Spinal cord (tissue), 10 donors: ENCODE data around the gene AKT3. TPM values are rescaled to one million over a fixed set of nuclear protein-coding genes. Genes with fewer than 3 reads are reported as not detected.
"Not testable (repeated sequence)": the region's sequence is repeated elsewhere in the genome, so short reads cannot be mapped to it uniquely, and the experiment has no call there.

ENCODE experiments used
- DNase-seq, 6 donors: peaks; one replicate each; pipeline versions ENCODE4 v3.0.0 to v3.0.0-alpha.2; 2013 to 2015; ENCODE audit warnings: low spot score in 6 of 6, low read depth in 4 of 6
- H3K27ac ChIP-seq: one replicate; pipeline ENCODE4 v1.5.1; 2013; ENCODE audit warnings: low read depth, low read length, control low read depth
- H3K27me3 ChIP-seq: one replicate; pipeline ENCODE4 v1.6.1; 2013; ENCODE audit warnings: low read length; ENCODE audit not compliant: control insufficient read depth, insufficient read depth
- H3K36me3 ChIP-seq: one replicate; pipeline ENCODE4 v1.6.1; 2013; ENCODE audit warnings: low read length; ENCODE audit not compliant: control insufficient read depth, insufficient read depth
- H3K4me1 ChIP-seq: one replicate; pipeline ENCODE4 v1.6.1; 2013; ENCODE audit warnings: low read length; ENCODE audit not compliant: control insufficient read depth, insufficient read depth
- H3K4me3 ChIP-seq: one replicate; pipeline ENCODE4 v1.5.1; 2013; ENCODE audit warnings: low read depth, low read length, control low read depth
- H3K9me3 ChIP-seq: one replicate; pipeline ENCODE4 v1.6.1; 2013; ENCODE audit warnings: low read length; ENCODE audit not compliant: control insufficient read depth, insufficient read depth
- WGBS: methylation state at CpG from one replicate; pipeline ENCODE4 v1.1.5; 2013; ENCODE audit warnings: missing lambda C conversion rate; ENCODE audit not compliant: insufficient coverage; 5-methylcytosine and 5-hydroxymethylcytosine counted together
- polyA plus RNA-seq, 2 donors: library from polyadenylated mRNA; unstranded; fragments of 120-200 nt; gene quantifications; one replicate each; pipeline ENCODE4 v1.2.1, GENCODE V29; 2013; ENCODE audit not compliant: insufficient read length in 2 of 2
- total RNA-seq, 2 donors: library from RNA; depleted of rRNA in 1 of 2; stranded (reverse); fragments of 120-200 nt in 1 of 2; fragments of >200 nt in 1 of 2; gene quantifications; one replicate each; pipeline versions ENCODE4 v1.2.3 to v1.2.4, GENCODE V29; 2013 to 2014
- donor health status: healthy.

AKT3 gene
- total and polyA plus RNA-seq, 4 donors = 53.8 to 127 (median 77.4) TPM

DNA sequence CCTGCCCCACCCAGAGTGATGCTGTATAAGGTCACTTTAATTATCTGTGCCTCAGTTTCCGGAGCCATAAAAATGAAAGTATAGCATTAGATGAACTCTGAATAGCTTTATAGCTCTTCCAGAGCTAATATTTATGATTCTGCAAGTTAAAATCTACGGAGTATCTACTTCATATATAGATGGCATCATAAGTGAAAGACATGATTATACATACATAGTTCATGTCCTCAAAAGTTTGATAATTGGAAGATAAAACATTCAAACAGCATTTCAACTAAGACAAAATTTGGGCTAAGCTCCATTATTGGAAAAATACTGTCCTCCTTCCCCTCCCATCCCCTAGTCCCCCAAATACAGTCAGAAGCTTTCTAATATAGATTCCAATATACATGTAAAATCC is 4.2 kb downstream of the AKT3 start:
- peaks cover 3% of the 10 kb centered on the region for H3K4me1 ChIP-seq
- no peaks in the 10 kb centered on the region for H3K36me3 ChIP-seq
- H3K4me3 ChIP-seq = no peak overlapping the region
- H3K27ac ChIP-seq = no peak overlapping the region
- no CpG with 5 or more reads among the region's 2 CpGs for WGBS
- DNase-seq = no peak
- H3K9me3 ChIP-seq = no peaks in the 10 kb centered on the region
- no peaks in the 10 kb centered on the region for H3K27me3 ChIP-seq

DNA sequence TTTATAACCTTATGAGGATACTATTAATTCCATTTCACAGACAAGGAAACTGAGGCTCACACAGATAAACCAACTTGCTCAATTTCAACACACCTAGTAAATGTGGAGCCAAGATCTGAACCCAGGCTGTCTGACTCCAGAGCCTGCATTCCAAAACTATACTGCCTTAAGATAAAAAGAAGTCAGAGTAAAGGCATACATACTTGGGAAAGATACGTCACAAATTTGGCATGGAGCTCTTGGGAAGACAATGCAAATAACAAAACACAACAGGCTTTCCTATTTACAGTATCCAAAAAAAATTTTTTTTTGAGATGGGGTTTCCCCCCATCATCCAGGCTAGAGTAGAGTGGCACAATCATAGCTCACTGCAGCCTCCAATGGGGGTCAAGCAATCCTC is 5.9 kb downstream of the AKT3 start:
- no CpG with 5 or more reads among the region's 1 CpG for WGBS
- DNase-seq = no peak

DNA sequence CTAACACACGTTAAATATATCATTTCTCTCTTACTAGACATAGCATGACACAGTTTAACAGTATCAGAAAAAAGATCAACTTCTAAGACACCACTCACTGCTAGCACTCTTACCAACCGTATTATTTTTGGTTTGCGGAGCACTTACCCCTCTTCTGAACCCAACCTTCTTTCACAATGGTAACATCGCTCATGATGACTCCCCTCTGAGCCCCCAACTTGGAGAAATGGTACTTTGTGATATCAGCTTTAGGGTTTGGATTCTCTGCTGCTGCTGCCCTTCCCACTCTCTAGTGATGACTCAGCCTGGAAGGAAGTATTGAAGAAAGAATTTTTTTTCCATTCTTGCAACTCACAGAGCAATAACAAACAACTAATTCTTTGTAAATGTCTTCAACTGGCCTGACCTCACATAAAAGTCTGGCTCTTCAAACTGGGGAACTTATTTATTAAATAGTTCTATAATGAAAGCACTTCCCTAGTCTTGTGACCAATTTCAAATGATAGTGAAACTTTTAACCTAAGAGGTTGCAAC is 7.0 kb downstream of the AKT3 start:
- no peaks in the 10 kb centered on the region for H3K27me3 ChIP-seq
- no peak overlapping the region for H3K27ac ChIP-seq
- H3K4me1 ChIP-seq = no peaks in the 10 kb centered on the region
- no peaks in the 10 kb centered on the region for H3K36me3 ChIP-seq
- H3K4me3 ChIP-seq = no peak overlapping the region
- WGBS = 92% methylated on average over 2 of the region's 4 CpGs
- peak in 1 of 6 donors; percentile 8 for DNase-seq
- no peaks in the 10 kb centered on the region for H3K9me3 ChIP-seq

More for the DNA sequence above, 5.9 kb downstream of the AKT3 start:
- Histone ChIP-seq H3K4me1 (peaks cover 3% of the 10 kb centered on the region), H3K36me3 (no peaks in the 10 kb centered on the region), H3K4me3 (no peak overlapping the region), H3K27me3 (no peaks in the 10 kb centered on the region), H3K9me3 (no peaks in the 10 kb centered on the region), H3K27ac (no peak overlapping the region)

DNA sequence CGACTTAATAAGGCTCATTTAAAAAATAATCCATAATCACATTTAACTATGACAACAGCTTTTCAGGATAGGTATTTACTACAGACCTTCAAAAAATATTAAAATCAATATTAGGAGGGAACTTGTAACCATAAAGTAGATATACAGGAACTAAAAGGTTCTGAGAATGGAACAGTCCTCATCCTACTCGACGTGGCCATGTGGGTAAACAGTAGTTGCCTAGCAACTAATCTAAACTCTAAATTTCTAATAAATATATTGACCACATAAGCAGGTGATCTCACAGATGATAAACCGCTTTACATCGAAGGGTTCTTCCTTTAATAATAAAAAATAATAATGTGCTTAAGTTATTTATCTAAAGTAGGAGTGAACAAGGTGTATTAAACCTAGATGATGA is 7.9 kb downstream of the AKT3 start:
- Histone ChIP-seq H3K9me3 (peaks cover 2% of the 10 kb centered on the region), H3K36me3 (no peaks in the 10 kb centered on the region), H3K4me1 (no peaks in the 10 kb centered on the region), H3K4me3 (no peak overlapping the region), H3K27me3 (no peaks in the 10 kb centered on the region), H3K27ac (no peak overlapping the region)
- WGBS = no CpG with 5 or more reads among the region's 5 CpGs
- no peak for DNase-seq

DNA sequence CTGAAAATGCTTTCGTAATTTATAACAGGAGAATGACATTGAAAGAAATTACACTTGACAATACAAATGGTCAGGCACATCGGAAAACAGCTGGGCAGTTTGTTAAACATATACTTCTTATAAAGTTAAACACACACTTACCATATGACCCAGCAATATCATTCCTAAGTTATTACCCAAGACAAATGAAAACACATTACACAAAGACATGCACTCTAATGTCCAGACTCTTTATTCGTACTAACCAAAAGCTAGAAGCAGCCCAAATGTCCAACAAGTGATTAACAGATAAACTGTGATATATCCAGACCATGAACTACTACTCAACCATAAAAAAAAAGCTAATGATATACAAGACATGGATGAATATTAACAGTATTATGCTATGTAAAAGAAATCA is 8.5 kb downstream of the AKT3 start:
- H3K36me3 ChIP-seq = peaks cover 4% of the 10 kb centered on the region
- H3K27me3 ChIP-seq = no peaks in the 10 kb centered on the region
- H3K27ac ChIP-seq = no peak overlapping the region
- WGBS = 60% methylated on average over 1 of the region's 3 CpGs
- H3K9me3 ChIP-seq = peaks cover 5% of the 10 kb centered on the region
- no peak overlapping the region for H3K4me3 ChIP-seq
- H3K4me1 ChIP-seq = no peaks in the 10 kb centered on the region
- no peak for DNase-seq

DNA sequence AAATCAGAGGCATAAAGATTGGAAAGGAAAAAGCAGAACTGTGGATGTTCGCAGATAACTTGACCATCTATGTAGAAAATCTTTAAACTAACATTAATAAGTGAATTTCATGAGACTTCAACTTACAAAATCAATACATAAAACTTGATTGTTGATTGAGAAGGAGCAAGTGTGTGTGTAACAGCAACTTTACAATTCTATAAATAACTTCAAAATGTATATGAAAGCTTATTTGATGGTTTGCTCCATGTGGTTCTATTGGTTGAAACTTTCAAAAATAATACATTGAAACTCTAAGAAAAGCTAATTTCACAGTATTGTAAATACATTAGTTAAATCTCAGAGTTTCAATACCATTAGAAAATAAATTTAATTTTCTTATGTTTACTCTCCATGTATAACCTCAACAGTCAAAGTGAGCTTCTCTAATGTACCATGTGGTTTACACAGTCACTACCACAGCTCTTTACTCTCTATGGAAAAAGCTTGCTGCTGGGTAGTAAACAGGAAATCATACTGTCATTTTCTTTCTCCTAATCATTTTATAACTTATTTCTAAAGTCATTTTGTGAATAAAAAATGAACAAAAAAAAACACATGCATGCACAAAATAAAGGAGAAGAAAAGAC is 12.0 kb downstream of the AKT3 start:
- Histone ChIP-seq H3K9me3 (peaks cover 7% of the 10 kb centered on the region), H3K36me3 (peaks cover 4% of the 10 kb centered on the region), H3K4me3 (no peak overlapping the region), H3K4me1 (no peaks in the 10 kb centered on the region), H3K27ac (no peak overlapping the region), H3K27me3 (no peaks in the 10 kb centered on the region)
- WGBS = no CpG with 5 or more reads among the region's 1 CpG
- no peak for DNase-seq

DNA sequence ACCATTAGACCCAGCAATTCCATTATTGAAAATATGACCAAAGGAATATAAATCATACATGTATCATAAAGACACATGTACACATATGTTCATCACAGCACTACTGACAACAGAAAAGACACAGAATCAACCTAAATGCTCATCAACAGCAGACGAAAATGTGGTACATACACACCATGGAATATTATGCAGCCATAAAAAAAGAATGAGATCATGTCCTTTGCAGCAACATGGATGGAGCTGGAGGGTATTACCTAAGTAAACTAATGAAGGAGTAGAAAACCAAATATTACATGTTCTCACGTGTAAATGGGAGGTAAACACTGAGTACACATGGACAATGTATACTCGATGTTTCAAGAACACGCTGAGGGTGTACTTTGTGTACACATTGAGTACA is 15.9 kb downstream of the AKT3 start:
- no peaks in the 10 kb centered on the region for H3K27me3 ChIP-seq
- WGBS = no CpG with 5 or more reads among the region's 4 CpGs
- H3K4me1 ChIP-seq = no peaks in the 10 kb centered on the region
- H3K9me3 ChIP-seq = peaks cover 7% of the 10 kb centered on the region
- peaks cover 4% of the 10 kb centered on the region for H3K36me3 ChIP-seq
- no peak overlapping the region for H3K4me3 ChIP-seq
- no peak overlapping the region for H3K27ac ChIP-seq
- DNase-seq = no peak

DNA sequence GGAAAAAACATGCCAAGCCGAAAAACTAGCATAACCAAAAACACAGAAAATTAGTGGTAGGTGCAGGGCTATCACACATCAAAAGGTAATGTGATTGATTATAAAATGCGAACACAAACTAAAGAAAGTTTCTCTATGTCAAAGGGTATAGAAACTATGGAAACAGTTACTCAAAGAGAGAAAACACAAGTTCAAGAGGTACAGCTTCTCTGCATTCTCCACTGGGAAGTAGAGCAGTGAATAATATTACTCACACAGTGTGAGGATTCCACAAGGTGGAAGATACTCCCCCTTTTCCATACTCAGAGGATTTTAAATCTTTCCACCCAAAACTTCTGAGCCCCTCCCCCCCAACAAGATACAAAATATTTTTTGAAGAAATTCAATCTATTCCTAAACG is 18.6 kb downstream of the AKT3 start:
- H3K27ac ChIP-seq = no peak overlapping the region
- no peak for DNase-seq
- WGBS = no CpG with 5 or more reads among the region's 3 CpGs
- H3K4me1 ChIP-seq = no peaks in the 10 kb centered on the region
- no peaks in the 10 kb centered on the region for H3K36me3 ChIP-seq
- peaks cover 2% of the 10 kb centered on the region for H3K9me3 ChIP-seq
- H3K4me3 ChIP-seq = no peak overlapping the region
- H3K27me3 ChIP-seq = no peaks in the 10 kb centered on the region

DNA sequence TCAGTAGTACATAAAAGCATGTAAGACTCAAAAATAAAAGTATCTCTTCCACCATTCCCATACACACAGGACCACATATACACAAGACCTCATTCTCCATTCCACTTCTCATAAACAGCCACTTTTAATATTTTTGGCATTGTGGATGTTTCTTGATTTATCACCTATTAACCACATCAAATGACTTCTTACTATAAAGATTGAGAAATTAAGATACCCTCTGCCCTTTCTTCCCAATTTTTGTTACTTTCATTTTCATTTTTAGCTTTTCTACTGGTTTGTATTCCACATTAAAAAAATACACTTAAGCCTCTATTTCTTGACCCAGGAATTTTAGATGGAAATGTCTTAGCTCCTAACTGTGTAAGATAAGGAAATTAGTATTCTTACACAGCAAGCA is 22.8 kb downstream of the AKT3 start:
- no peaks in the 10 kb centered on the region for H3K27me3 ChIP-seq
- H3K27ac ChIP-seq = no peak overlapping the region
- H3K9me3 ChIP-seq = peaks cover 3% of the 10 kb centered on the region
- H3K4me3 ChIP-seq = no peak overlapping the region
- no peaks in the 10 kb centered on the region for H3K4me1 ChIP-seq
- no peaks in the 10 kb centered on the region for H3K36me3 ChIP-seq
- DNase-seq = no peak

DNA sequence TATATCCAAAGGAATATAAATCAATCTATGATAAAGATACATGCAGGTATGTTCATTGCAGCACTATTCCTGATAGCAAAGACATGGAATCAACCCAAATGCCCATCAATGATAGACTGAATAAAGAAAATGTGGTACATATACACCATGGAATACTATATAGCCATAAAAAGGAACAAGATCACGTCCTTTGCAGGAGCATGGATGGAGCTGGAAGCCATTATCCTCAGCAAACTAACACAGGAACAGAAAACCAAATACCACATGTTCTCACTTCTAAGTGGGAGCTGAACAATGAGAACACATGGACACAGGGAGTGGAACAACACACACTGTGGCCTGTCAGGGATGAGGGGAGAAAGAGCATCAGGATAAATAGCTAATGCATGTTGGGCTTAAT is 25.1 kb downstream of the AKT3 start:
- not testable (repeated sequence) for H3K9me3 ChIP-seq, H3K36me3 ChIP-seq, DNase-seq, H3K4me1 ChIP-seq, H3K27me3 ChIP-seq, H3K27ac ChIP-seq, H3K4me3 ChIP-seq
- no CpG with 5 or more reads among the region's 1 CpG for WGBS
